ENCODE measurements around the gene NOXA1. TPM values are rescaled to one million over a fixed set of nuclear protein-coding genes. Genes with fewer than 3 reads are reported as not detected.
A peak's percentile ranks its signal among the peaks of the same experiment; 100 is the strongest.

NOXA1 gene
- total and polyA plus RNA-seq, 7 donors, result 0.43 to 5.1 (median 1.0) TPM

DNA sequence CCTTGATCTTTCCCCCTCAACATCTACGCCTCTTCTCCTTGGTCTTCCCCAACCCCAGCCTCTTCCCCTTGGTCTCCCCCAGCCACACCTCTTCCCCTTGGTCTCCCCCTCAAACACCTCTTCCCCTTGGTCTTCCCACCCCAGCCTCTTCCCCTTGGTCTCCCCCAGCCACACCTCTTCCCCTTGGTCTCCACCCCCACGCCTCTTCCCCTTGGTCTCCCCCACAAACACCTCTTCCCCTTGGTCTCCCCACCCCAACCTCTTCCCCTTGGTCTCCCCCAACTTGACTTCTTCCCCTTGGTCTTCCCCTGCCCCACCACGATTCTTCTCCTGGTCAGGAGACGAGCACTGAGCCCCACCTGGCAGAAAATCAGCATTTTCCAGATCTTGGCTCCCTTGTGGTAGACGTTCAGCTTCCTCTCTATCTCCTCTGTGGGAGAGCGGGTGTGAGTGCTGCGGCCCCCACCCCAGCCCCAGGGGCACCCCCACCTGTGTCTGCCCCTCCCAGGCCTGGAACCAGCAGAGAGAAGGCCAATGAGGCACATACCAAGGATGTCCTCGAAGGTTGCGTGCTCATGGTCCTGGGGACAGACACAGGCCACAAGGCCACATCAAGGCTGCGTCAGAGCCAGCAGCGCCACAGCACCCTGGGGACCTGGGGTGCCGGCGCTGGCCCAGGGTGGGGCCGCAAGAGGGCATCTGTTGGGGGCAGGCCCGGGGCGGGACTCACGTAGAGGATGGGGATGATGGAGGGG lies 29.0 kb downstream of the NOXA1 start:
- Histone ChIP-seq H3K27me3 (ENCODE audit: insufficient read depth in 3 of 3, low read length in 2 of 3) (no peaks in the 10 kb centered on the region), H3K27ac (no peak overlapping the region), H3K36me3 (ENCODE audit: insufficient read depth in 1 of 2, low read depth in 1 of 2) (peaks cover 0 to 46% of the 10 kb centered on the region in 2 donors), H3K9me3 (no peaks in the 10 kb centered on the region), H3K4me1 (no peaks in the 10 kb centered on the region), H3K4me3 (no peak overlapping the region)
- DNase-seq, result peak; percentile 23 to 58
- intact Hi-C loops (cut with DNase I), result no loop called here
- ATAC-seq, result no peak
- TF ChIP-seq, protein P1, sequence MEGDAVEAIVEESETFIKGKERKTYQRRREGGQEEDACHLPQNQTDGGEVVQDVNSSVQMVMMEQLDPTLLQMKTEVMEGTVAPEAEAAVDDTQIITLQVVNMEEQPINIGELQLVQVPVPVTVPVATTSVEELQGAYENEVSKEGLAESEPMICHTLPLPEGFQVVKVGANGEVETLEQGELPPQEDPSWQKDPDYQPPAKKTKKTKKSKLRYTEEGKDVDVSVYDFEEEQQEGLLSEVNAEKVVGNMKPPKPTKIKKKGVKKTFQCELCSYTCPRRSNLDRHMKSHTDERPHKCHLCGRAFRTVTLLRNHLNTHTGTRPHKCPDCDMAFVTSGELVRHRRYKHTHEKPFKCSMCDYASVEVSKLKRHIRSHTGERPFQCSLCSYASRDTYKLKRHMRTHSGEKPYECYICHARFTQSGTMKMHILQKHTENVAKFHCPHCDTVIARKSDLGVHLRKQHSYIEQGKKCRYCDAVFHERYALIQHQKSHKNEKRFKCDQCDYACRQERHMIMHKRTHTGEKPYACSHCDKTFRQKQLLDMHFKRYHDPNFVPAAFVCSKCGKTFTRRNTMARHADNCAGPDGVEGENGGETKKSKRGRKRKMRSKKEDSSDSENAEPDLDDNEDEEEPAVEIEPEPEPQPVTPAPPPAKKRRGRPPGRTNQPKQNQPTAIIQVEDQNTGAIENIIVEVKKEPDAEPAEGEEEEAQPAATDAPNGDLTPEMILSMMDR (IDR thresholded peaks at IDR 0.05), result no peak
- WGBS, 3 donors, result 89 to 93% (median 92%) methylated on average over 17 of the region's 17 CpGs

DNA sequence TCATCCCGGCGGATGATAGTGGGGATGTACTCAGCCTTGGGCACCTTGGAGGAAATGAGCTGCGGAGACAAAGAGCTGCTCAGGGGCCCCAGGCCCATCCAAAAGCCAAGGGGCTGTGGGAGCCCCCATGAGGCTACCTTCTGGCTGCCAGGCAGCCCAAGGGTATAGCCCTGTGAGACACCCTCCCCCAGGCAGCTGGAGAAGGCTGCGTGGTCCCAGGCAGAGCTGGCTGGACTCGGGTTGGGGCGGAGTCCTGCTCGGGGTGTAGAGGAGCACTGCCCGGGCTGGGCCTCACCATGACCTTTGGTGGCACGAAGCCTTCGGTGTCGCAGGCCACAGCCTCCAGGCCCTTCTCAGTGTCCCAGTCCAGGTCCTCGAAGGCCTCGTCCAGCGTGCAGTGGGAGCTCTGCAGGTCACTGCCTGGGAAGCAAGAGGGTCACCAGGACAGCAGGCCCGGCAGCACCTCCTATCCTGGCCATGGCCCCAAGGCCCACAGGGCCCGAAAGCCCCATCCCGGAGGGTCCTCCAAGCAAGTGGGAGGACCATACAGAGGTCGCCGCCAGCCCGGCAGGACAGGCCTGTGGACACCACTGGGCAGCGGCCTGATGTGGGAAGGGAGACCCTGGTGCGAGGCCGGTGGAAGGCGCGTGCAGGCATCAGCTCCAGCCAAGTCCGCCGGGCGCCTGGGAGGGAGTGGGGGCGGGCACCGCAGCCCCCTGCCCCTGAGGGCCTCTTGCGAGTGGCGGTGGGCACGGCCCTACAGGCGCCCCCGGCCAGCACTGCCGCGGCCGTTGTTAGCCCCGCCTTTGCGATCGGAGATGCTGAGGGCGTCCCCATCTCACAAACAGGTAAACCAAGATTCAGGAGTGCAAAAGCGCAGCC lies 29.8 kb downstream of the NOXA1 start:
- 86 to 91% (median 89%) methylated on average over 31 to 43 of the region's 43 CpGs for WGBS, 3 donors
- peak in 1 of 4 donors; percentile 4 for ATAC-seq
- intact Hi-C loops (cut with DNase I), result no loop called here

DNA sequence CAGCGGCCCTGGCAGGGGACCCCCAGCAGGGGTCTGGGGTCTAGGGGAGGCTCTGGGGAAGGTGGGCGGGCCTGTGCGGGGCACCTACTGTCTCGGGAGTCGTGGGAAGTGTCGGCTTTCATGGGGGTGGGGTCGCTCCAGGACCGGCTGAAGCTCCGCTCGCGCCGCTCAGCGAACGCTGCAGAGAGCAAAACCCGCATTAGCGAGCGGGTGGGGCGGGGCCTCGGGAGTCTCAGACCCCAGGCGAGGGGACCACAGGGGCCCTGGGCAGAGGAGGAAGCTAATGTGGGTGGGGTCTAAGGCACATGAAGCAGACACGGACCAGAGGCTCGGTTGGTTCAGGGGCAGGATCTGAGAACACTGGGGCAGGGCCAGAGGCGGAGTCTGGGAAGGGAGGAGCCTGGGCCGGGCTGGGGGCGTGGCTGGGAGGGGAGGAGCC lies 30.5 kb downstream of the NOXA1 start:
- Histone ChIP-seq H3K4me1 (peaks cover 4% of the 10 kb centered on the region), H3K36me3 (ENCODE audit: insufficient read depth in 1 of 2, low read depth in 1 of 2) (peaks cover 0 to 47% of the 10 kb centered on the region in 2 donors), H3K27me3 (ENCODE audit: insufficient read depth in 3 of 3, low read length in 2 of 3) (no peaks in the 10 kb centered on the region), H3K27ac (no peak overlapping the region), H3K4me3 (peak overlapping the region; percentile 24), H3K9me3 (no peaks in the 10 kb centered on the region)
- DNase-seq (peak; percentile 73 to 87), ATAC-seq (peak; percentile 51 to 77 (median 68))
- intact Hi-C loops (cut with DNase I), result no loop called here
- WGBS, 3 donors, result 48 to 56% (median 50%) methylated on average over 23 to 25 of the region's 25 CpGs
- TF ChIP-seq, protein P1 (IDR thresholded peaks at IDR 0.05), result no peak

More for the DNA sequence above, 29.8 kb downstream of the NOXA1 start:
- TF ChIP-seq, protein P1 (IDR thresholded peaks at IDR 0.05), result no peak
- Histone ChIP-seq H3K27ac (no peak overlapping the region), H3K36me3 (ENCODE audit: insufficient read depth in 1 of 2, low read depth in 1 of 2) (peaks cover 0 to 51% of the 10 kb centered on the region in 2 donors), H3K4me3 (peak overlapping the region; percentile 24), H3K27me3 (ENCODE audit: insufficient read depth in 3 of 3, low read length in 2 of 3) (no peaks in the 10 kb centered on the region), H3K9me3 (no peaks in the 10 kb centered on the region), H3K4me1 (no peaks in the 10 kb centered on the region)
- DNase-seq, result peak; percentile 36 to 62

DNA sequence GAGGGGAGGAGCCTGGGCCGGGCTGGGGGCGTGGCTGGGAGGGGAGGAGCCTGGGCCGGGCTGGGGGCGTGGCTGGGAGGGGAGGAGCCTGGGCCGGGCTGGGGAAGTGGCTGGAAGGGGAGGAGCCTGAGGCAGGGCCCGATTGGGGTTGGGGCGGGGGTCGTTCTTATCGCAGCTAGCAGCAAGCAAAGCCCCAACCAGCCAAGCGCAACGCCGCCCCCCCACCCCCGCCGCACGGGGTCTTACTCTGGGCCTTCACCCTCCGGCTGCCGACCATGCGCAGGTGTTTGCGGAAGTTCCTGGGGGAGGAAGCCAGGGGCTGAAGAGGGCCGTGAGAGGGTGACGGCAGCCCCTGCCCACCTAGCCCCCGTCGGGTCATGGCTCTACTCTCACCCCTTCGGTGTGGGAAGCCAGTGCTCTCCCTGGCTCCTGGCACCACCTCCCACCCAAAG lies 31.0 kb downstream of the NOXA1 start:
- intact Hi-C loops (cut with DNase I), result no loop called here
- peaks cover 5% of the 10 kb centered on the region for H3K4me1 ChIP-seq
- DNase-seq, result peak; percentile 68 to 81
- H3K27ac ChIP-seq, result no peak overlapping the region
- ATAC-seq, result peak; percentile 12 to 55 (median 28)
- peaks cover 0 to 42% of the 10 kb centered on the region in 2 donors for H3K36me3 ChIP-seq (ENCODE audit: insufficient read depth in 1 of 2, low read depth in 1 of 2)
- no peaks in the 10 kb centered on the region for H3K9me3 ChIP-seq
- H3K27me3 ChIP-seq (ENCODE audit: insufficient read depth in 3 of 3, low read length in 2 of 3), result no peaks in the 10 kb centered on the region
- 35 to 50% (median 44%) methylated on average over 10 to 23 of the region's 24 CpGs for WGBS, 3 donors
- peak overlapping the region; percentile 55 for H3K4me3 ChIP-seq
- TF ChIP-seq, protein P1 (IDR thresholded peaks at IDR 0.05), result no peak
